Measurements from ENCODE around the gene B3GALT5.
A peak's percentile ranks its signal among the peaks of the same experiment; 100 is the strongest.

- TF ChIP-seq CTCF (IDR thresholded peaks at IDR 0.05) (peak in 1 of 6 experiments; percentile 21), POLR2A (IDR thresholded peaks at IDR 0.05) (no peak)
Measured at GRCh38 chr21:39705849-39706248, 93.1 kb downstream of the B3GALT5 start.
